Calu3 (cell line): ENCODE results near the gene DRC1. TPM values are rescaled to one million over a fixed set of nuclear protein-coding genes. Genes with fewer than 3 reads are reported as not detected.
A peak's percentile ranks its signal among the peaks of the same experiment; 100 is the strongest.

ENCODE experiments used
- BruUV-seq: library from RNA; stranded (reverse); fragments of 400-500 nt; replicated peaks from 2 replicates; lab custom pipeline; 2021; lab: Mats Ljungman, UMichigan
- CTCF ChIA-PET: fragments of 300-600 bp; sonication (Branson Sonifier 250); formaldehyde crosslinking; loops from one replicate; lab custom pipeline; 2022; ENCODE audit warnings: antibody characterized with exemption; lab: Charles Lee
- DNase-seq: peaks from one replicate; pipeline ENCODE4 v3.0.0; 2022
- H3K27ac Mint-ChIP-seq: one replicate; pipeline ENCODE4 v1.8.0; 2022; ENCODE audit warnings: mixed read lengths; ENCODE audit not compliant: unreplicated experiment
- H3K27me3 Mint-ChIP-seq: one replicate; pipeline ENCODE4 v1.8.0; 2022; ENCODE audit warnings: mixed read lengths; ENCODE audit not compliant: unreplicated experiment
- H3K36me3 Mint-ChIP-seq: one replicate; pipeline ENCODE4 v1.8.0; 2022; ENCODE audit warnings: mild to moderate bottlenecking, moderate library complexity, mixed read lengths; ENCODE audit not compliant: insufficient read depth, unreplicated experiment
- H3K4me1 Mint-ChIP-seq: one replicate; pipeline ENCODE4 v1.8.0; 2022; ENCODE audit warnings: mild to moderate bottlenecking, low read depth, mixed read lengths; ENCODE audit not compliant: unreplicated experiment
- H3K4me3 Mint-ChIP-seq: one replicate; pipeline ENCODE4 v1.8.0; 2022; ENCODE audit warnings: mild to moderate bottlenecking, low read depth, moderate library complexity, mixed read lengths; ENCODE audit not compliant: unreplicated experiment
- H3K9me3 Mint-ChIP-seq: one replicate; pipeline ENCODE4 v1.8.0; 2022; ENCODE audit warnings: low read depth, mixed read lengths; ENCODE audit not compliant: unreplicated experiment
- CTCF ChIP-seq: fragments of 200-600 bp; IDR thresholded peaks from one replicate; pipeline ENCODE4 v1.8.0; 2022; ENCODE audit warnings: antibody characterized with exemption; ENCODE audit not compliant: unreplicated experiment
- intact Hi-C: fragments of 100-400 bp; cut with micrococcal nuclease; formaldehyde crosslinking; loops from one replicate; pipeline ENCODE4 v1.10.0; 2022; ENCODE audit not compliant: unreplicated experiment
- total RNA-seq: library from RNA; stranded (reverse); gene quantifications from 2 replicates; pipeline ENCODE4 v1.2.3, GENCODE V29; 2022

DRC1 gene
- total RNA-seq, 1 experiment from 2014 or later, result not detected

GRCh38 chr2:26356111-26356510 is 45.6 kb upstream of the DRC1 start:
- intact Hi-C loops, result loop anchor here (10.0 kb wide), 1 partner anchor 109 kb away; no protein-coding TSS in a partner anchor
- Mint-ChIP-seq H3K36me3 (peaks cover 10% of the 10 kb centered on the region), H3K4me1 (peaks cover 80% of the 10 kb centered on the region), H3K27me3 (no peaks in the 10 kb centered on the region), H3K27ac (no peak overlapping the region), H3K4me3 (no peak overlapping the region), H3K9me3 (no peaks in the 10 kb centered on the region)
- no peak for TF ChIP-seq CTCF
- no TSS peak for BruUV-seq
- no peak for DNase-seq
- CTCF ChIA-PET, result interaction anchor here (1.0 kb wide), 1 partner anchor 8 kb away, joined by 3 read pairs; no protein-coding TSS in a partner anchor

- intact Hi-C loops, result loop anchor here (10.0 kb wide), 1 partner anchor 108 kb away; no protein-coding TSS in a partner anchor
- CTCF ChIA-PET, result no interaction called here
- H3K4me1 Mint-ChIP-seq, result peaks cover 74% of the 10 kb centered on the region
- DNase-seq, result no peak
- no peak for TF ChIP-seq CTCF
- no peak overlapping the region for H3K4me3 Mint-ChIP-seq
- peak overlapping the region; percentile 41 for H3K27ac Mint-ChIP-seq
- H3K9me3 Mint-ChIP-seq, result no peaks in the 10 kb centered on the region
- peaks cover 10% of the 10 kb centered on the region for H3K36me3 Mint-ChIP-seq
- no TSS peak for BruUV-seq
- H3K27me3 Mint-ChIP-seq, result no peaks in the 10 kb centered on the region
Observed at GRCh38 chr2:26356771-26357170, 44.9 kb upstream of the DRC1 start.

- CTCF ChIA-PET, result no interaction called here
- no peak overlapping the region for H3K27ac Mint-ChIP-seq
- H3K9me3 Mint-ChIP-seq, result no peaks in the 10 kb centered on the region
- H3K4me1 Mint-ChIP-seq, result peaks cover 63% of the 10 kb centered on the region
- TF ChIP-seq CTCF, result no peak
- peaks cover 10% of the 10 kb centered on the region for H3K36me3 Mint-ChIP-seq
- intact Hi-C loops, result loop anchor here (5.0 to 10.0 kb wide), 2 partner anchors 37 to 105 kb away; no protein-coding TSS in a partner anchor
- no peaks in the 10 kb centered on the region for H3K27me3 Mint-ChIP-seq
- no TSS peak for BruUV-seq
- no peak for DNase-seq
- H3K4me3 Mint-ChIP-seq, result no peak overlapping the region
Observed at GRCh38 chr2:26359886-26360473, 41.7 kb upstream of the DRC1 start.

- CTCF ChIA-PET, result no interaction called here
- Mint-ChIP-seq H3K4me3 (no peak overlapping the region), H3K4me1 (peaks cover 33% of the 10 kb centered on the region), H3K9me3 (no peaks in the 10 kb centered on the region), H3K36me3 (peaks cover 7% of the 10 kb centered on the region), H3K27ac (no peak overlapping the region), H3K27me3 (no peaks in the 10 kb centered on the region)
- BruUV-seq, result no TSS peak
- DNase-seq, result no peak
- intact Hi-C loops, result loop anchor here (5.0 kb wide), 1 partner anchor 34 kb away; no protein-coding TSS in a partner anchor
- TF ChIP-seq CTCF, result no peak
Observed at GRCh38 chr2:26363323-26363722, 38.4 kb upstream of the DRC1 start.
